ENCODE results near the gene ARL8B.
A peak's percentile ranks its signal among the peaks of the same experiment; 100 is the strongest.
"Not testable (repeated sequence)": the region's sequence is repeated elsewhere in the genome, so short reads cannot be mapped to it uniquely, and the experiment has no call there.

Gene ARL8B

GRCh38 chr3:5095886-5096285 lies 26.2 kb upstream of the ARL8B start:
- Histone ChIP-seq H3K9me3 (ENCODE audit: low read length) (no peaks in the 10 kb centered on the region), H3K27me3 (ENCODE audit: insufficient read depth, low read length) (peaks cover 6% of the 10 kb centered on the region), H3K4me3 (ENCODE audit: low read length) (peak overlapping the region; percentile 31), H3K4me1 (ENCODE audit: insufficient read depth, low read length) (peaks cover 5% of the 10 kb centered on the region), H3K36me3 (ENCODE audit: insufficient read depth, low read length) (no peaks in the 10 kb centered on the region), H2AFZ (ENCODE audit: low read depth, low read length) (no peak overlapping the region)

GRCh38 chr3:5096336-5097008 lies 25.6 kb upstream of the ARL8B start:
- Histone ChIP-seq H2AFZ (ENCODE audit: low read depth, low read length) (no peak overlapping the region), H3K36me3 (ENCODE audit: insufficient read depth, low read length) (no peaks in the 10 kb centered on the region), H3K4me3 (ENCODE audit: low read length) (no peak overlapping the region), H3K9me3 (ENCODE audit: low read length) (no peaks in the 10 kb centered on the region), H3K4me1 (ENCODE audit: insufficient read depth, low read length) (peaks cover 5% of the 10 kb centered on the region), H3K27me3 (ENCODE audit: insufficient read depth, low read length) (peaks cover 6% of the 10 kb centered on the region)

DNA sequence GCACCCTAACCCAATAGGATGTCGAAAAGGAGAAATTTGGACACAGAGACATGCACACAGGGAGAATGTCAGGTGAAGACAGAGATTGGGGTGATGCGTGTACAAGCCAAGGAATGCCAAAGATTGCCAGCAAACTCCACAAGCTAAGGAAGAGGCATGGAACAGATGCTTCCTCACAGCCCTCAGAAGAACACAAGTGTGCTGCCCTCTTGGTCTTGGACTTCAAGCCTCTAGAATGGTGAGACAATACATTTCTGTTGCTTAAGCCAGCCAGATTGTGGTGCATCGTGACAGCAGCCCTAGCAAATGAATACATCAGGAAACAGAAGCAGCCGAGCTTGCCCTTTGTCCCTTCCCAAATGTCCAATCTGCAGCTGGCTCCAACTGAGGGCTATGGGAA lies 23.7 kb upstream of the ARL8B start:
- Histone ChIP-seq H3K36me3 (ENCODE audit: insufficient read depth, low read length) (no peaks in the 10 kb centered on the region), H2AFZ (ENCODE audit: low read depth, low read length) (no peak overlapping the region), H3K9me3 (ENCODE audit: low read length) (no peaks in the 10 kb centered on the region), H3K27me3 (ENCODE audit: insufficient read depth, low read length) (peaks cover 2% of the 10 kb centered on the region), H3K4me1 (ENCODE audit: insufficient read depth, low read length) (peaks cover 5% of the 10 kb centered on the region), H3K4me3 (ENCODE audit: low read length) (no peak overlapping the region)

- H3K4me3 ChIP-seq (ENCODE audit: low read length) = no peak overlapping the region
- no peaks in the 10 kb centered on the region for H3K36me3 ChIP-seq (ENCODE audit: insufficient read depth, low read length)
- H3K4me1 ChIP-seq (ENCODE audit: insufficient read depth, low read length) = no peaks in the 10 kb centered on the region
- no peaks in the 10 kb centered on the region for H3K9me3 ChIP-seq (ENCODE audit: low read length)
- no peak overlapping the region for H2AFZ ChIP-seq (ENCODE audit: low read depth, low read length)
- no peaks in the 10 kb centered on the region for H3K27me3 ChIP-seq (ENCODE audit: insufficient read depth, low read length)
Measured at GRCh38 chr3:5102532-5102931, 19.6 kb upstream of the ARL8B start.

DNA sequence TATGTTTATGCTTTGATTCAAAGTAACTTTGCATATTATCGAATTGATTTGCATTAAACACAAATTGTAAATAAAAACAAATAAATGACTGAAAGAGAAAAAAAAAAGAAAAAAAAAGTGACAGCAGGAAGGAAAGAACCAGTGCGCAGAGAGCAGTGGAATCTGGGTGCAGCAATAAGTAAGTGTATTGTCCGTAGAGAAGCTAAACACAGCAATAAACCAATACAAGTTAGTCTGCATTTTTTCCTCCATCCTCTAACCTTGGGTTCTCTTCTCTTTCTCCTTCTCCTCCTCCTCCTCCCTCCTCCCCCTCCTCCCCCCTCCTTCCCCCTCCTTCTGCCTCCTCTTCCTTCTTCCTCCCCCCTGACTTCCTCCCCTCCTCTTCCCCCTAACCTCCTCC lies 18.3 kb upstream of the ARL8B start:
- Histone ChIP-seq H3K4me3 (ENCODE audit: low read length) (no peak overlapping the region), H3K9me3 (ENCODE audit: low read length) (no peaks in the 10 kb centered on the region), H3K27me3 (ENCODE audit: insufficient read depth, low read length) (no peaks in the 10 kb centered on the region), H3K36me3 (ENCODE audit: insufficient read depth, low read length) (no peaks in the 10 kb centered on the region), H3K4me1 (ENCODE audit: insufficient read depth, low read length) (no peaks in the 10 kb centered on the region), H2AFZ (ENCODE audit: low read depth, low read length) (no peak overlapping the region)

GRCh38 chr3:5105050-5105449 lies 17.0 kb upstream of the ARL8B start:
- Histone ChIP-seq H3K9me3 (ENCODE audit: low read length) (no peaks in the 10 kb centered on the region), H3K4me1 (ENCODE audit: insufficient read depth, low read length) (no peaks in the 10 kb centered on the region), H2AFZ (ENCODE audit: low read depth, low read length) (no peak overlapping the region), H3K27me3 (ENCODE audit: insufficient read depth, low read length) (no peaks in the 10 kb centered on the region), H3K36me3 (ENCODE audit: insufficient read depth, low read length) (no peaks in the 10 kb centered on the region), H3K4me3 (ENCODE audit: low read length) (no peak overlapping the region)

DNA sequence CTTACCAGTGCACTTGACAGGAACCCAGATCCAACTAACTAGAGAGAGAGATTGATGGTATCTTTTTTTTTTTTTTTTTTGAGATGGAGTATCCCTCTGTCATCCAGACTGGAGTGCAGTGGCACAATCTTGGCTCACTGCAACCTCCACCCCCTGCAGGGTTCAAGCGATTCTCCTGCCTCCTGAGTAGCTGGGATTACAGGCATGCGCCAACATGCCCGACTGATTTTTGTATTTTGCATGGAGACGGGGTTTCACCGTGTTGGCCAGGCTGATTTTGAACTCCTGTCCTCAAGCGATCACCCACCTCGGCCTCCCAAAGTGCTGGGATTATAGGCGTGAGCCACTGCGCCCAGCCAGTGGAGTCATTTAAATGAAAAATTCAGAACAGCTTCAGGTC lies 15.7 kb upstream of the ARL8B start:
- not testable (repeated sequence) for H2AFZ ChIP-seq (ENCODE audit: low read depth, low read length); H3K27me3 ChIP-seq (ENCODE audit: insufficient read depth, low read length); H3K4me3 ChIP-seq (ENCODE audit: low read length); H3K4me1 ChIP-seq (ENCODE audit: insufficient read depth, low read length); H3K36me3 ChIP-seq (ENCODE audit: insufficient read depth, low read length); H3K9me3 ChIP-seq (ENCODE audit: low read length)

DNA sequence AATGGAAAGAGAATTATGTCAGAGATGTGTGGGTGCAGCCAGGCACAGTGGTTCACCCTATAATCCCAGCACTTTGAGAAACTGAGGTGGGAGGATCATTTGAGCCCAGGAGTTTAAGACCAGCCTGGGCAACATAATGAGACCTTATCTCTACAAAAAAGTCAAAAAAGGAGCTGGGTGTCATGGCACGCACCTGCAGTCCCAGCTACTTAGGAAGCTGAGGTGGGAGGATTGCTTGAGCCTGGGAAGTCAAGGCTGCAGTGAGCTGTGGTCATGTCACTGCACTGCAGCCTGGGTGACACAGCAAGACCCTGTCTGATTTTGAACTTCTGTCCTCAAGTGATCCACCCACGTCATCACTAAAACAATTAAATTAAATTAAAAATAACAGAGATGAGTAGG lies 15.2 kb upstream of the ARL8B start:
- not testable (repeated sequence) for H3K27me3 ChIP-seq (ENCODE audit: insufficient read depth, low read length); H3K4me3 ChIP-seq (ENCODE audit: low read length); H3K9me3 ChIP-seq (ENCODE audit: low read length); H2AFZ ChIP-seq (ENCODE audit: low read depth, low read length); H3K36me3 ChIP-seq (ENCODE audit: insufficient read depth, low read length); H3K4me1 ChIP-seq (ENCODE audit: insufficient read depth, low read length)

DNA sequence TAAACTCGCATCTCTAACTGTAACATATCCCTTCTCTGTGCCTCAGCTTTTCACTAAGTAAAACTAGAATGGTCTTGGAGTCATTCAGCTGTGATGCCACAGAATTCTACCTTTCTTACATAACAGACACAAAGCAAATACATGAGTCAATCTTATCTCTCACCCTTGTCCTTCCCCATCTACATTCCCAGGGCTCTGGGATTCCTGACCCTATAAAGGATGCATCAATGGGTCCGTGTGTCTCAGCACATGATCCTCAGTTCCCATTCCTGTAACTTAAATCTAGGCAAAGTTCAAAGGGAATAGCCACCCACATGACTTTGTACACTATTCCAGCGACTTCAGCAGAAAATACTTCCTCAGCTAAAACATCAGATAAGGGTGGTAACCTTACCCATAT lies 11.8 kb upstream of the ARL8B start:
- H3K4me1 ChIP-seq (ENCODE audit: insufficient read depth, low read length) = no peaks in the 10 kb centered on the region
- H3K27me3 ChIP-seq (ENCODE audit: insufficient read depth, low read length) = no peaks in the 10 kb centered on the region
- H3K4me3 ChIP-seq (ENCODE audit: low read length) = no peak overlapping the region
- no peaks in the 10 kb centered on the region for H3K36me3 ChIP-seq (ENCODE audit: insufficient read depth, low read length)
- no peak overlapping the region for H2AFZ ChIP-seq (ENCODE audit: low read depth, low read length)
- no peaks in the 10 kb centered on the region for H3K9me3 ChIP-seq (ENCODE audit: low read length)

DNA sequence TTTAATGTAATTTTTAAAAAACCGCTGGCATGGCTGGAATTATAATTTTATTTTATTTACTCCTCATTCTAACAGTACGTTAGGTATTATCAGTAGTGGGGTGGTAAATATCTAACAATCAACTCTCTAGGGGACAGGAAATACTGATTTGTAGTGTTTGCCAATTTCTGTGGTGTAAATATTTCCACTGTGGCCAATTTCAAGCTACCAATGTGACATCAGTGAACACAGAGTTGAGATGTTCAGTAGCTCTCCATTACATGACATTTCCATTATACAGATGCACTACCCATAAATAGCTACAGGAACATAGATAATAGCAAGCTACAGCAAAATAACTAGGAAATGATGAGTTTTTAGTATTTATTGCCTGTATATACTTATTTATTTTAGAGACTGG lies 10.0 kb upstream of the ARL8B start:
- Histone ChIP-seq H3K27me3 (ENCODE audit: insufficient read depth, low read length) (no peaks in the 10 kb centered on the region), H2AFZ (ENCODE audit: low read depth, low read length) (no peak overlapping the region), H3K4me3 (ENCODE audit: low read length) (no peak overlapping the region), H3K4me1 (ENCODE audit: insufficient read depth, low read length) (no peaks in the 10 kb centered on the region), H3K36me3 (ENCODE audit: insufficient read depth, low read length) (no peaks in the 10 kb centered on the region), H3K9me3 (ENCODE audit: low read length) (no peaks in the 10 kb centered on the region)

DNA sequence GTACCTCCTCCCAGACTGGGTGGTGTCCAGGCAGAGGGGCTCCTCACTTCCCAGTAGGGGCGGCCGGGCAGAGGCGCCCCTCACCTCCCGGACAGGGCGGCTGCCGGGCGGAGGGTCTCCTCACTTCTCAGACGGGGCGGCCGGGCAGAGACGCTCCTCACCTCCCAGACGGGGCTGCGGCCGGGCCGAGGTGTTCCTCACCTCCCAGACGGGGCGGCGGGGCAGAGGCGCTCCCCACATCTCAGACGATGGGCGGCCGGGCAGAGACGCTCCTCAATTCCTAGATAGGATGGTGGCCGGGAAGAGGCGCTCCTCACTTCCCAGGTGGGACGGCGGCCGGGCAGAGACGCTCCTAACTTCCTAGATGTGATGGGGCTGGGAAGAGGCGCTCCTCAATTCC lies 8.4 kb upstream of the ARL8B start:
- not testable (repeated sequence) for H3K36me3 ChIP-seq (ENCODE audit: insufficient read depth, low read length); H3K9me3 ChIP-seq (ENCODE audit: low read length); H3K27me3 ChIP-seq (ENCODE audit: insufficient read depth, low read length); H2AFZ ChIP-seq (ENCODE audit: low read depth, low read length); H3K4me1 ChIP-seq (ENCODE audit: insufficient read depth, low read length); H3K4me3 ChIP-seq (ENCODE audit: low read length)

GRCh38 chr3:5115506-5116162 lies 6.5 kb upstream of the ARL8B start:
- no peaks in the 10 kb centered on the region for H3K36me3 ChIP-seq (ENCODE audit: insufficient read depth, low read length)
- no peaks in the 10 kb centered on the region for H3K9me3 ChIP-seq (ENCODE audit: low read length)
- H3K4me3 ChIP-seq (ENCODE audit: low read length) = no peak overlapping the region
- H3K27me3 ChIP-seq (ENCODE audit: insufficient read depth, low read length) = no peaks in the 10 kb centered on the region
- H2AFZ ChIP-seq (ENCODE audit: low read depth, low read length) = no peak overlapping the region
- H3K4me1 ChIP-seq (ENCODE audit: insufficient read depth, low read length) = no peaks in the 10 kb centered on the region

GRCh38 chr3:5116538-5116937 lies 5.6 kb upstream of the ARL8B start:
- no peaks in the 10 kb centered on the region for H3K9me3 ChIP-seq (ENCODE audit: low read length)
- H3K4me3 ChIP-seq (ENCODE audit: low read length) = no peak overlapping the region
- H3K36me3 ChIP-seq (ENCODE audit: insufficient read depth, low read length) = no peaks in the 10 kb centered on the region
- no peaks in the 10 kb centered on the region for H3K4me1 ChIP-seq (ENCODE audit: insufficient read depth, low read length)
- no peak overlapping the region for H2AFZ ChIP-seq (ENCODE audit: low read depth, low read length)
- no peaks in the 10 kb centered on the region for H3K27me3 ChIP-seq (ENCODE audit: insufficient read depth, low read length)

GRCh38 chr3:5120446-5120845 lies 1.6 kb upstream of the ARL8B start:
- H2AFZ ChIP-seq (ENCODE audit: low read depth, low read length) = no peak overlapping the region
- peaks cover 3% of the 10 kb centered on the region for H3K36me3 ChIP-seq (ENCODE audit: insufficient read depth, low read length)
- H3K4me3 ChIP-seq (ENCODE audit: low read length) = no peak overlapping the region
- peaks cover 17% of the 10 kb centered on the region for H3K4me1 ChIP-seq (ENCODE audit: insufficient read depth, low read length)
- H3K27me3 ChIP-seq (ENCODE audit: insufficient read depth, low read length) = no peaks in the 10 kb centered on the region
- H3K9me3 ChIP-seq (ENCODE audit: low read length) = no peaks in the 10 kb centered on the region

Data from neuron (in vitro differentiated cells).